GM12872 (cell line): ENCODE data around the gene AARS1.
A peak's percentile ranks its signal among the peaks of the same experiment; 100 is the strongest.

ENCODE experiments used
- CTCF ChIP-seq: IDR thresholded peaks from 3 replicates; pipeline ENCODE4 v1.5.1; 2011; ENCODE audit warnings: low read depth, mild to moderate bottlenecking, low read length, moderate library complexity; ENCODE audit not compliant: insufficient read depth

Gene AARS1

GRCh38 chr16:70276392-70276791, 12.9 kb downstream of the AARS1 start:
- TF ChIP-seq CTCF = no peak

DNA sequence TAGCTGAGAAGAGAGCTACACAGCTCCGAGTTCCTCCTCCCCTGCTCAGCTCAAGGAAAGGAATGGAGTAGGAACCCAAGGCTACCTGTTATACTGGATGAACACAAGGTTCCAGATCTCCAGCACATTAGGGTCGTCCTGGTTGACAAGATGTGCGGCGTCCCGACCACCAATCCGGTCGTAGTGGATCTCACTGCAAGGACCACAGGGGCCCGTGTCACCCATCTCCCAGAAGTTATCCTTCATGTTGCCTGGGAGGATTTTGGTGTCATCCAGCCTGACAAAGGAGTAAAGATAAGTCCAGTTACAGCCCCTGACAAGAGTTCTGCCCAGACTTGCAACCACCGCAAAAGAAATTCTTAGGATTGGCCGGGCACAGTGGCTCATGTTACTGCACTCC, 17.6 kb downstream of the AARS1 start:
- TF ChIP-seq CTCF = no peak

- TF ChIP-seq CTCF = no peak
Observed at GRCh38 chr16:70270176-70270575, 19.1 kb downstream of the AARS1 start.

- TF ChIP-seq CTCF = no peak
Observed at GRCh38 chr16:70269471-70269870, 19.8 kb downstream of the AARS1 start.

GRCh38 chr16:70267516-70267915, 21.8 kb downstream of the AARS1 start:
- peak; percentile 78 for TF ChIP-seq CTCF

DNA sequence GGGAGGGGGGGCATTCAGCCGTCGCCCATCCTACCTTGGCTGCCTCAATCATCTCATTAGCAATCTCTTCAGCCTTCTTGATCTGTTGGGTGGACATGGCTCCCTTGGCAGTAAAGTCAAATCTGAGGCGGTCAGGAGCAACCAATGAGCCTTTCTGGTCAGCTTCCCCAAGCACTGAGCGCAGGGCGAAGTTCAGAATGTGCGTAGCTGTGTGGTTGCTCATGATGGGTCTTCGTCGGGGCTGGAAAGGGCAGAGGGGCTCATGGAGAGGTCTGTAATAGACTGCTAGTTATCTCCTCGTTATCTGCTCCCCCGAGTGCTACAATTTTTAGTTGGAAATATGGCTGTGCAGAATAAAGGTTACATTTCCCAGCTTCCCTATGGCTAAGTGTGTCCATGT, 30.4 kb downstream of the AARS1 start:
- no peak for TF ChIP-seq CTCF

DNA sequence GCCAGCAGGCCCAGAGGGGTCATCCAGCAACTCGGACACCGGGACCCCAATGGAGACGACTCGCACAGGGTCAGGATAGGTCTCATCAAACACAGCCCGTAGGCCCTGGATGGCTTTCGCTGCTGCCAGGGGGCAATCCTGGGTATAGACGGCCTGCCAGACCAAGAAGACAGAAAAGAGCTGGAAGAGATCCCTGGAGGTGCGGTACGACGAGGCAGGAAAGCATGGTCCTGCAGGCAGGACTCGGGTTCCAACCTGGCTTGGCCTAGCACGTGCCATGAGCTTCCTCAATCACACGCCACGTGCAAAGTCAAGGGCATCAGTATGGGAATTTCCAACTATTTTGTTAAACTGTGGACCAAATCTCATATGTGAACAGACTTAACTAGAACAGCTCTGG, 31.2 kb downstream of the AARS1 start:
- no peak for TF ChIP-seq CTCF

DNA sequence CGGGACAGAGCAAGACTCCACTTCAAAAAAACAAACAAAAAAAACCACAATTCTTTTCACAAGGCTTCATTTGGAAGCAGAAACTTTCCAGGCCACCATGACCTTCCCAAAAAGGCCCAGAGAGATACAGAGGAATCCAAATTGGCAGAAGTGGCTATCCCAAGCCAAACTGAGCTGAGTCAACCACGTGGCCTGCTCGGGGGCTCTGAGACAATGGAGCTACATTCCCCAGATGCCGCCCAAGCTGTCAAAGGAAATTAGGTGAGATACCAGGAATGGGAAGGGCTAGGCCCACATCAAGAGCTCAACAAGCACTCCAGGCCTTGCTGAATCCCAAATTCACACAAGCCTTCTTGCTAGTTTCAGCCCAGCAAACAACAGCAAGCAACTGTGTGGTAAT, 31.9 kb downstream of the AARS1 start:
- TF ChIP-seq CTCF = no peak
